ENCODE data around the gene POLR1B. TPM values are rescaled to one million over a fixed set of nuclear protein-coding genes. Genes with fewer than 3 reads are reported as not detected.

Gene POLR1B
- total and polyA plus RNA-seq, 4 donors = 6.5 to 23.8 (median 10.8) TPM

DNA sequence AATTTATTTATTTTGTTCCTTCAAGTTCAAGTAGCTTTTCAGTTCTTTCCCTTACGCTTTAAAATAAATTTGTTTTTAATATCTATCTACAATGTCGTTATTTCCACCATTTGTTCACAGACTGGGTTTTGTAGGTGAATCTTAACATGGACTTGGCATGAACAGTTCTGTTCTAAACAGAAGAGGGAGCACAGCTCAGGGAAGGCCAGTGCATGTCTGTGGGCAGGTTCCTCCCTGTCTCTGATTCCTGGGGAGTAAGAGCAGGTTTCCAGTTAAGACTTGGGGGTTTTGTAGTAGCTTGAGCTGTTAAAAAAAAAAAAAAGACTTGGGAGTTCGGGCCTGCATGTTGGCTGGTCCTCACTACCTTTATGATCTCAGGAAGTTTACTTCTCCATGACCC, 49.2 kb upstream of the POLR1B start:
- Histone ChIP-seq H3K9ac (ENCODE audit: low read depth in 1 of 2, low read length in 2 of 2) (no peak overlapping the region), H3K27me3 (ENCODE audit: control insufficient read depth in 4 of 4, insufficient read depth in 4 of 4, low read length in 3 of 4) (no peaks in the 10 kb centered on the region), H3K36me3 (ENCODE audit: control insufficient read depth in 4 of 4, insufficient read depth in 3 of 4, low read depth in 1 of 4, low read length in 3 of 4) (peaks cover 0 to 7% (median 1%) of the 10 kb centered on the region in 4 donors), H3K4me3 (ENCODE audit: low read depth in 1 of 3, low read length in 3 of 3) (no peak overlapping the region), H3K9me3 (ENCODE audit: control insufficient read depth in 4 of 4, low read length in 3 of 4) (no peaks in the 10 kb centered on the region), H3K27ac (ENCODE audit: low read depth in 1 of 2, low read length in 2 of 2) (no peak overlapping the region), H3K4me1 (ENCODE audit: control insufficient read depth in 4 of 4, insufficient read depth in 4 of 4, low read length in 3 of 4) (no peaks in the 10 kb centered on the region)
- no peak for DNase-seq (ENCODE audit: low spot score)
- TF ChIP-seq RAD21 (IDR thresholded peaks at IDR 0.05) (no peak), TAF1 (conservative IDR thresholded peaks at IDR 0.05) (no peak), NR2F2 (IDR thresholded peaks at IDR 0.05) (no peak), FOXA2 (IDR thresholded peaks at IDR 0.05) (no peak), GABPA (IDR thresholded peaks at IDR 0.05 in 1 of 2, conservative IDR thresholded peaks at IDR 0.05 in 1 of 2) (no peak), YY1 (IDR thresholded peaks at IDR 0.05) (no peak), EGR1 (IDR thresholded peaks at IDR 0.05; ENCODE audit: low read depth in 2 of 2) (no peak), HNF4G (IDR thresholded peaks at IDR 0.05) (no peak), HNF4A (conservative IDR thresholded peaks at IDR 0.05) (no peak), FOXA1 (IDR thresholded peaks at IDR 0.05) (no peak), JUND (IDR thresholded peaks at IDR 0.05) (no peak), SP1 (IDR thresholded peaks at IDR 0.05) (no peak), RXRA (IDR thresholded peaks at IDR 0.05) (no peak)
- TF ChIP-seq, protein P1, sequence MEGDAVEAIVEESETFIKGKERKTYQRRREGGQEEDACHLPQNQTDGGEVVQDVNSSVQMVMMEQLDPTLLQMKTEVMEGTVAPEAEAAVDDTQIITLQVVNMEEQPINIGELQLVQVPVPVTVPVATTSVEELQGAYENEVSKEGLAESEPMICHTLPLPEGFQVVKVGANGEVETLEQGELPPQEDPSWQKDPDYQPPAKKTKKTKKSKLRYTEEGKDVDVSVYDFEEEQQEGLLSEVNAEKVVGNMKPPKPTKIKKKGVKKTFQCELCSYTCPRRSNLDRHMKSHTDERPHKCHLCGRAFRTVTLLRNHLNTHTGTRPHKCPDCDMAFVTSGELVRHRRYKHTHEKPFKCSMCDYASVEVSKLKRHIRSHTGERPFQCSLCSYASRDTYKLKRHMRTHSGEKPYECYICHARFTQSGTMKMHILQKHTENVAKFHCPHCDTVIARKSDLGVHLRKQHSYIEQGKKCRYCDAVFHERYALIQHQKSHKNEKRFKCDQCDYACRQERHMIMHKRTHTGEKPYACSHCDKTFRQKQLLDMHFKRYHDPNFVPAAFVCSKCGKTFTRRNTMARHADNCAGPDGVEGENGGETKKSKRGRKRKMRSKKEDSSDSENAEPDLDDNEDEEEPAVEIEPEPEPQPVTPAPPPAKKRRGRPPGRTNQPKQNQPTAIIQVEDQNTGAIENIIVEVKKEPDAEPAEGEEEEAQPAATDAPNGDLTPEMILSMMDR (IDR thresholded peaks at IDR 0.05; ENCODE audit: low read depth, low read length, missing input control) = no peak
- TF ChIP-seq, protein P2, sequence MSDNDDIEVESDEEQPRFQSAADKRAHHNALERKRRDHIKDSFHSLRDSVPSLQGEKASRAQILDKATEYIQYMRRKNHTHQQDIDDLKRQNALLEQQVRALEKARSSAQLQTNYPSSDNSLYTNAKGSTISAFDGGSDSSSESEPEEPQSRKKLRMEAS (IDR thresholded peaks at IDR 0.05) = no peak
- TF ChIP-seq, protein P3, sequence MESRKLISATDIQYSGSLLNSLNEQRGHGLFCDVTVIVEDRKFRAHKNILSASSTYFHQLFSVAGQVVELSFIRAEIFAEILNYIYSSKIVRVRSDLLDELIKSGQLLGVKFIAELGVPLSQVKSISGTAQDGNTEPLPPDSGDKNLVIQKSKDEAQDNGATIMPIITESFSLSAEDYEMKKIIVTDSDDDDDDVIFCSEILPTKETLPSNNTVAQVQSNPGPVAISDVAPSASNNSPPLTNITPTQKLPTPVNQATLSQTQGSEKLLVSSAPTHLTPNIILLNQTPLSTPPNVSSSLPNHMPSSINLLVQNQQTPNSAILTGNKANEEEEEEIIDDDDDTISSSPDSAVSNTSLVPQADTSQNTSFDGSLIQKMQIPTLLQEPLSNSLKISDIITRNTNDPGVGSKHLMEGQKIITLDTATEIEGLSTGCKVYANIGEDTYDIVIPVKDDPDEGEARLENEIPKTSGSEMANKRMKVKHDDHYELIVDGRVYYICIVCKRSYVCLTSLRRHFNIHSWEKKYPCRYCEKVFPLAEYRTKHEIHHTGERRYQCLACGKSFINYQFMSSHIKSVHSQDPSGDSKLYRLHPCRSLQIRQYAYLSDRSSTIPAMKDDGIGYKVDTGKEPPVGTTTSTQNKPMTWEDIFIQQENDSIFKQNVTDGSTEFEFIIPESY (IDR thresholded peaks at IDR 0.05) = no peak
- TF ChIP-seq, protein P4, sequence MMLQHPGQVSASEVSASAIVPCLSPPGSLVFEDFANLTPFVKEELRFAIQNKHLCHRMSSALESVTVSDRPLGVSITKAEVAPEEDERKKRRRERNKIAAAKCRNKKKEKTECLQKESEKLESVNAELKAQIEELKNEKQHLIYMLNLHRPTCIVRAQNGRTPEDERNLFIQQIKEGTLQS (IDR thresholded peaks at IDR 0.05) = no peak
- TF ChIP-seq, protein P5, sequence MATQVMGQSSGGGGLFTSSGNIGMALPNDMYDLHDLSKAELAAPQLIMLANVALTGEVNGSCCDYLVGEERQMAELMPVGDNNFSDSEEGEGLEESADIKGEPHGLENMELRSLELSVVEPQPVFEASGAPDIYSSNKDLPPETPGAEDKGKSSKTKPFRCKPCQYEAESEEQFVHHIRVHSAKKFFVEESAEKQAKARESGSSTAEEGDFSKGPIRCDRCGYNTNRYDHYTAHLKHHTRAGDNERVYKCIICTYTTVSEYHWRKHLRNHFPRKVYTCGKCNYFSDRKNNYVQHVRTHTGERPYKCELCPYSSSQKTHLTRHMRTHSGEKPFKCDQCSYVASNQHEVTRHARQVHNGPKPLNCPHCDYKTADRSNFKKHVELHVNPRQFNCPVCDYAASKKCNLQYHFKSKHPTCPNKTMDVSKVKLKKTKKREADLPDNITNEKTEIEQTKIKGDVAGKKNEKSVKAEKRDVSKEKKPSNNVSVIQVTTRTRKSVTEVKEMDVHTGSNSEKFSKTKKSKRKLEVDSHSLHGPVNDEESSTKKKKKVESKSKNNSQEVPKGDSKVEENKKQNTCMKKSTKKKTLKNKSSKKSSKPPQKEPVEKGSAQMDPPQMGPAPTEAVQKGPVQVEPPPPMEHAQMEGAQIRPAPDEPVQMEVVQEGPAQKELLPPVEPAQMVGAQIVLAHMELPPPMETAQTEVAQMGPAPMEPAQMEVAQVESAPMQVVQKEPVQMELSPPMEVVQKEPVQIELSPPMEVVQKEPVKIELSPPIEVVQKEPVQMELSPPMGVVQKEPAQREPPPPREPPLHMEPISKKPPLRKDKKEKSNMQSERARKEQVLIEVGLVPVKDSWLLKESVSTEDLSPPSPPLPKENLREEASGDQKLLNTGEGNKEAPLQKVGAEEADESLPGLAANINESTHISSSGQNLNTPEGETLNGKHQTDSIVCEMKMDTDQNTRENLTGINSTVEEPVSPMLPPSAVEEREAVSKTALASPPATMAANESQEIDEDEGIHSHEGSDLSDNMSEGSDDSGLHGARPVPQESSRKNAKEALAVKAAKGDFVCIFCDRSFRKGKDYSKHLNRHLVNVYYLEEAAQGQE (IDR thresholded peaks at IDR 0.05) = no peak
- WGBS = 94% methylated on average over 3 of the region's 3 CpGs
